CD14-positive monocyte (primary cell): ENCODE data around the gene SMIM10L1. TPM values are rescaled to one million over a fixed set of nuclear protein-coding genes. Genes with fewer than 3 reads are reported as not detected.

ENCODE experiments used
- DNase-seq, 3 donors: peaks; one replicate each; pipeline ENCODE4 v3.0.0-alpha.2; 2011 to 2022
- H2AFZ ChIP-seq: 2 replicates; pipeline ENCODE4 v1.6.0; 2012; ENCODE audit warnings: mild to moderate bottlenecking, low read depth, low read length, inconsistent platforms; ENCODE audit not compliant: insufficient read depth, poor library complexity, severe bottlenecking
- H3K27ac ChIP-seq, 2 donors: 1 replicate in 1 of 2; 2 replicates in 1 of 2; pipeline ENCODE4 v1.5.1; 2012 to 2013; ENCODE audit warnings: low read length in 2 of 2, control low read depth in 1 of 2, inconsistent platforms in 1 of 2, low read depth in 1 of 2, mild to moderate bottlenecking in 1 of 2
- H3K27me3 ChIP-seq, 2 donors: one replicate each; pipeline versions ENCODE4 v1.6.0 to v1.6.1; 2011 to 2013; ENCODE audit warnings: low read length in 2 of 2; ENCODE audit not compliant: control insufficient read depth in 2 of 2, insufficient read depth in 2 of 2
- H3K36me3 ChIP-seq, 2 donors: replicated peaks in 1 of 2; 1 replicate in 1 of 2; 2 replicates in 1 of 2; pipeline versions ENCODE4 v1.5.1 to v1.6.1; 2012 to 2013; ENCODE audit warnings: low read length in 2 of 2, control low read depth in 1 of 2, inconsistent platforms in 1 of 2, mild to moderate bottlenecking in 1 of 2; ENCODE audit not compliant: insufficient read depth in 2 of 2, control insufficient read depth in 1 of 2
- H3K4me1 ChIP-seq, 2 donors: 1 replicate in 1 of 2; 2 replicates in 1 of 2; pipeline versions ENCODE4 v1.5.1 to v1.6.1; 2012 to 2013; ENCODE audit warnings: low read length in 2 of 2, control low read depth in 1 of 2, inconsistent platforms in 1 of 2, mild to moderate bottlenecking in 1 of 2, moderate library complexity in 1 of 2; ENCODE audit not compliant: insufficient read depth in 2 of 2, control insufficient read depth in 1 of 2
- H3K4me2 ChIP-seq: replicated peaks from 2 replicates; pipeline ENCODE3; 2012; ENCODE audit warnings: low read length, moderate library complexity, mild to moderate bottlenecking; ENCODE audit not compliant: poor library complexity, severe bottlenecking; ENCODE audit errors: extremely low read depth
- H3K4me3 ChIP-seq, 3 experiments: fragments of 200-600 bp in 1 of 3; sonication (generic) in 1 of 3; replicated peaks in 1 of 3; 1 replicate in 2 of 3; 2 replicates in 1 of 3; pipeline ENCODE4 v1.5.1; 2011 to 2013; ENCODE audit warnings: low read length in 3 of 3, mild to moderate bottlenecking in 3 of 3, control low read depth in 2 of 3, low read depth in 2 of 3, inconsistent platforms in 1 of 3, moderate library complexity in 1 of 3
- H3K79me2 ChIP-seq: 2 replicates; pipeline ENCODE4 v1.6.0; 2012; ENCODE audit warnings: mild to moderate bottlenecking, control low read depth, inconsistent platforms, low read length, moderate library complexity; ENCODE audit not compliant: insufficient read depth
- H3K9ac ChIP-seq: 2 replicates; pipeline ENCODE4 v1.6.0; 2017; ENCODE audit warnings: low read length, mild to moderate bottlenecking; ENCODE audit not compliant: insufficient read depth, poor library complexity, severe bottlenecking
- H3K9me3 ChIP-seq, 2 donors: replicated peaks in 1 of 2; 1 replicate in 1 of 2; 2 replicates in 1 of 2; pipeline versions ENCODE4 v1.5.1 to v1.6.1; 2012 to 2013; ENCODE audit warnings: low read length in 2 of 2, control low read depth in 1 of 2; ENCODE audit not compliant: control insufficient read depth in 1 of 2, insufficient read depth in 1 of 2
- H4K20me1 ChIP-seq: 2 replicates; pipeline ENCODE4 v1.6.0; 2012; ENCODE audit warnings: mild to moderate bottlenecking, low read length, control low read depth, moderate library complexity; ENCODE audit not compliant: insufficient read depth
- H3K27ac Mint-ChIP-seq, 7 donors: one replicate each; pipeline ENCODE4 v1.8.0; 2020; ENCODE audit warnings: mild to moderate bottlenecking in 7 of 7, mixed read lengths in 7 of 7, moderate library complexity in 6 of 7, inconsistent platforms in 2 of 7
- H3K27me3 Mint-ChIP-seq, 3 donors: one replicate each; pipeline ENCODE4 v1.8.0; 2021 to 2022; ENCODE audit warnings: low read depth in 3 of 3, mild to moderate bottlenecking in 3 of 3, mixed read lengths in 3 of 3, moderate library complexity in 3 of 3, inconsistent platforms in 1 of 3
- H3K36me3 Mint-ChIP-seq, 2 donors: one replicate each; pipeline ENCODE4 v1.8.0; 2020; ENCODE audit warnings: mixed read lengths in 2 of 2, inconsistent platforms in 1 of 2, mild to moderate bottlenecking in 1 of 2
- H3K4me1 Mint-ChIP-seq: one replicate; pipeline ENCODE4 v1.8.0; 2020; ENCODE audit warnings: mild to moderate bottlenecking, mixed read lengths
- H3K4me3 Mint-ChIP-seq, 2 donors: one replicate each; pipeline ENCODE4 v1.8.0; 2020; ENCODE audit warnings: mild to moderate bottlenecking in 2 of 2, mixed read lengths in 2 of 2, moderate library complexity in 1 of 2
- H3K9me3 Mint-ChIP-seq, 7 donors: one replicate each; pipeline ENCODE4 v1.8.0; 2020 to 2022; ENCODE audit warnings: mixed read lengths in 7 of 7, mild to moderate bottlenecking in 6 of 7, moderate library complexity in 6 of 7, inconsistent platforms in 2 of 7
- WGBS: methylation state at CpG from one replicate; pipeline ENCODE4 v1.1.5; 2013; ENCODE audit warnings: missing lambda C conversion rate; ENCODE audit not compliant: insufficient coverage; 5-methylcytosine and 5-hydroxymethylcytosine counted together
- intact Hi-C, 2 donors: fragments of 100-400 bp; cut with micrococcal nuclease; formaldehyde crosslinking; loops; one replicate each; pipeline versions ENCODE4 v1.15.0 to v1.15.1; 2023
- polyA plus RNA-seq, 3 donors: library from polyadenylated mRNA; depleted of rRNA in 1 of 3; unstranded in 2 of 3; stranded (reverse) in 1 of 3; fragments of 300-500 nt in 2 of 3; fragments of >200 nt in 1 of 3; fragmentation: Illumina TruSeq in 2 of 3; gene quantifications; 1 replicate in 2 of 3; 2 replicates in 1 of 3; pipeline ENCODE4 v1.2.3, GENCODE V29; 2012 to 2021
- TF ChIP-seq, protein P1 (sequence below): fragments of 200-600 bp; IDR thresholded peaks from one replicate; pipeline ENCODE4 v1.8.0; 2022; ENCODE audit warnings: antibody characterized with exemption, mild to moderate bottlenecking

The SMIM10L1 gene
- polyA plus RNA-seq, 3 donors: 1.4 to 7.8 (median 7.3) TPM

DNA sequence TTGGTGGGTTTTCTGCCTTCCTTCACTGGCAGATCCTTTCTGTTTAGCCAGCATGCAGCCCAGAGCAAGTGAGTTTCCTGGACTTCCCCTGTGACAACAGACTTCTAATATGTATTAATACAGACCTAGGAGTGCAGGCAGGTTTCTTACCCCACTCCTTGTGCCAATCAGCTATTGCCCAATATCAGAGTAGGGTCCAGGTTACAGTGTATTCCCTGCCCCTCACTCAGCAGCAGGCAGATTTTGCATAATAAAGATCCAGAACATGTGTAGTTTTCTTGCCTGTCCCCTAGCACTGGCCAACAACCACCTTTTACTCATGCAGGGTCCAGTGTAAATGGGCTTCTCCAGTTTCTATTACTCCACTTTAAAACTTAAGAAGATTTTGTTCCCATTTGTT lies 4.7 kb upstream of the SMIM10L1 start:
- no peak overlapping the region for H3K27ac Mint-ChIP-seq
- peaks cover 16% of the 10 kb centered on the region for H3K4me1 Mint-ChIP-seq
- Histone ChIP-seq H4K20me1 (peaks cover 38% of the 10 kb centered on the region), H3K27me3 (no peaks in the 10 kb centered on the region), H3K4me1 (peaks cover 7 to 12% of the 10 kb centered on the region in 2 donors), H3K4me3 (no peak overlapping the region), H3K9ac (no peak overlapping the region), H3K4me2 (no peak overlapping the region), H3K36me3 (peaks cover 0 to 25% of the 10 kb centered on the region in 2 donors), H3K79me2 (peaks cover 97% of the 10 kb centered on the region), H3K27ac (no peak overlapping the region), H2AFZ (no peak overlapping the region), H3K9me3 (no peaks in the 10 kb centered on the region)
- no peak for DNase-seq
- no peak overlapping the region for H3K4me3 Mint-ChIP-seq
- peaks cover 20 to 27% of the 10 kb centered on the region in 2 donors for H3K36me3 Mint-ChIP-seq
- intact Hi-C loops: no loop called here
- TF ChIP-seq, protein P1, sequence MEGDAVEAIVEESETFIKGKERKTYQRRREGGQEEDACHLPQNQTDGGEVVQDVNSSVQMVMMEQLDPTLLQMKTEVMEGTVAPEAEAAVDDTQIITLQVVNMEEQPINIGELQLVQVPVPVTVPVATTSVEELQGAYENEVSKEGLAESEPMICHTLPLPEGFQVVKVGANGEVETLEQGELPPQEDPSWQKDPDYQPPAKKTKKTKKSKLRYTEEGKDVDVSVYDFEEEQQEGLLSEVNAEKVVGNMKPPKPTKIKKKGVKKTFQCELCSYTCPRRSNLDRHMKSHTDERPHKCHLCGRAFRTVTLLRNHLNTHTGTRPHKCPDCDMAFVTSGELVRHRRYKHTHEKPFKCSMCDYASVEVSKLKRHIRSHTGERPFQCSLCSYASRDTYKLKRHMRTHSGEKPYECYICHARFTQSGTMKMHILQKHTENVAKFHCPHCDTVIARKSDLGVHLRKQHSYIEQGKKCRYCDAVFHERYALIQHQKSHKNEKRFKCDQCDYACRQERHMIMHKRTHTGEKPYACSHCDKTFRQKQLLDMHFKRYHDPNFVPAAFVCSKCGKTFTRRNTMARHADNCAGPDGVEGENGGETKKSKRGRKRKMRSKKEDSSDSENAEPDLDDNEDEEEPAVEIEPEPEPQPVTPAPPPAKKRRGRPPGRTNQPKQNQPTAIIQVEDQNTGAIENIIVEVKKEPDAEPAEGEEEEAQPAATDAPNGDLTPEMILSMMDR: no peak
- peaks cover 0 to under 1% (median 0%) of the 10 kb centered on the region in 7 donors for H3K9me3 Mint-ChIP-seq
- no peaks in the 10 kb centered on the region for H3K27me3 Mint-ChIP-seq

DNA sequence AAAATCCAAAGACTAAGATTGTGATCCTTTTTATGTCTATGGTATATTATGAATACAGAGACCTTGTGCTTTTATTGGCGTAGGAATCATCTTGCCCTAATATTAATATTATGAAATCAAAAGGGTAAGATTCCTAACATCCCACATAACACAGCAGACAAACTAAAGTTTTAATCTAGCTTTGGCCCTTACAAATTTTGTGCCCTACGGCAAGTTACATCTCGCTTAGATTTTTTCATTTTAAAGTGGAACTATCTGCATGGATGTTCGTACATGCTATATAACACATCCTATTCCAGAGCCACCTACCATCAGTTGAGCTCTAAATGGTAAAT lies 217 bp upstream of the SMIM10L1 start:
- Histone ChIP-seq H3K9ac (peak overlapping the region; percentile 85), H3K36me3 (peaks cover 2 to 7% of the 10 kb centered on the region in 2 donors), H3K27me3 (no peaks in the 10 kb centered on the region), H3K4me2 (peak overlapping the region; percentile 90), H2AFZ (peak overlapping the region; percentile 91), H3K9me3 (no peaks in the 10 kb centered on the region), H3K4me1 (peaks cover 13 to 21% of the 10 kb centered on the region in 2 donors), H3K79me2 (peaks cover 82% of the 10 kb centered on the region), H3K27ac (peak overlapping the region; percentile 80 to 89), H4K20me1 (peaks cover 16% of the 10 kb centered on the region), H3K4me3 (peak overlapping the region; percentile 56 to 88 (median 70))
- no peak for DNase-seq
- Mint-ChIP-seq H3K4me1 (peaks cover 27% of the 10 kb centered on the region), H3K27me3 (no peaks in the 10 kb centered on the region), H3K27ac (peak overlapping the region in 6 of 7 donors; percentile 84 to 99 (median 97)), H3K36me3 (peaks cover 8 to 15% of the 10 kb centered on the region in 2 donors), H3K9me3 (peaks cover 0 to 2% (median 0%) of the 10 kb centered on the region in 7 donors), H3K4me3 (peak overlapping the region; percentile 96 to 97)
- TF ChIP-seq, protein P1: no peak
- 0% methylated on average over 1 of the region's 4 CpGs for WGBS
- intact Hi-C loops: no loop called here
